ENCODE results near the gene CACNA2D1.

Gene CACNA2D1

GRCh38 chr7:82194016-82194643 lies 249.4 kb downstream of the CACNA2D1 start:
- TF ChIP-seq RAD21 (IDR thresholded peaks at IDR 0.05; ENCODE audit: low read depth), result no peak
- no peak for TF ChIP-seq TAF1 (IDR thresholded peaks at IDR 0.05; ENCODE audit: low read depth)
- TF ChIP-seq CEBPB (IDR thresholded peaks at IDR 0.05), result no peak
- TF ChIP-seq TEAD4 (IDR thresholded peaks at IDR 0.05), result no peak
- TF ChIP-seq FOXM1 (IDR thresholded peaks at IDR 0.05; ENCODE audit: borderline replicate concordance, low read depth), result no peak
- no peak for TF ChIP-seq ZBTB7A (IDR thresholded peaks at IDR 0.05; ENCODE audit: low read depth)
- no peak for TF ChIP-seq EP300 (IDR thresholded peaks at IDR 0.05; ENCODE audit: borderline replicate concordance)
- TF ChIP-seq MAX (IDR thresholded peaks at IDR 0.05), result no peak

DNA sequence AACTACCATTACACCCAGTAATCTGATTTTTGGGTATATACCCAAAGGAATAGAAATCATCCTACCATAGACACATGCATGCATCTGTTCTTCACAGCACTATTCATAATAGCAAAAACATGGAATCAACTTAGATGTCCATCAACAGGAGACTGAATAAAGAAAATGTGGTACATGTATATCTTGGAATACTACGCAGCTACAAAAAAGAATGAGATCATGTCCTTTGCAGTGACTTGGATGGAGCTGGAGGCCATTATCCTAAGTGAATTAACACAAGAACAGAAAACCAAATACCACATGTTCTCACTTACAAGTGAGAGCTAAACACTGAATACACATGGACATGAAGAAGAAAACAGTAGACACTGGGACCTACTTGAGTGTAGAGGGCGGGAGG lies 254.9 kb downstream of the CACNA2D1 start:
- no peak for TF ChIP-seq ZBTB7A (IDR thresholded peaks at IDR 0.05; ENCODE audit: low read depth)

DNA sequence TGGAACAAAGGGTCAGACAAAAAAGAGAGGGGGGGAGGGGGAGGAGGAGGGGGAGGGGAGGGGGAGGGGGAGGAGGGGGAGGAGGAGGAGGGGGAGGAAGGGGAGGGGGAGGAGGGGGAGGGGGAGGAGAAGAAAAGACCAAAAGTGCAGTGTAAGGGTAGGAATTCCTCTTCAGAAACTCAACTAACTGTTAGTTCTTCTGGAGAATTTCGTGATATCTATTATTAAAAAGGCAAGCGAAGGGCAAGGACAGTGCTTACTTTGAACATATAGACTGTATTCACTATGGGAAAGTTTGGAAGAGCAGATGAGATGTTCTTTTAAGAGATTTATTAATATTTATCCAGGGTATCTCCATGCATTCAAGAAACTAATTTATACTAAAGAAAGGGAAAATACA lies 258.1 kb downstream of the CACNA2D1 start:
- no peak for TF ChIP-seq TEAD4 (IDR thresholded peaks at IDR 0.05)
- no peak for TF ChIP-seq EP300 (IDR thresholded peaks at IDR 0.05; ENCODE audit: borderline replicate concordance)
- no peak for TF ChIP-seq MAX (IDR thresholded peaks at IDR 0.05)
- TF ChIP-seq ZBTB7A (IDR thresholded peaks at IDR 0.05; ENCODE audit: low read depth), result no peak
- no peak for TF ChIP-seq TCF12 (IDR thresholded peaks at IDR 0.05; ENCODE audit: low read depth)
- TF ChIP-seq CREB1 (IDR thresholded peaks at IDR 0.05; ENCODE audit: low read depth), result no peak
- TF ChIP-seq, protein P1, sequence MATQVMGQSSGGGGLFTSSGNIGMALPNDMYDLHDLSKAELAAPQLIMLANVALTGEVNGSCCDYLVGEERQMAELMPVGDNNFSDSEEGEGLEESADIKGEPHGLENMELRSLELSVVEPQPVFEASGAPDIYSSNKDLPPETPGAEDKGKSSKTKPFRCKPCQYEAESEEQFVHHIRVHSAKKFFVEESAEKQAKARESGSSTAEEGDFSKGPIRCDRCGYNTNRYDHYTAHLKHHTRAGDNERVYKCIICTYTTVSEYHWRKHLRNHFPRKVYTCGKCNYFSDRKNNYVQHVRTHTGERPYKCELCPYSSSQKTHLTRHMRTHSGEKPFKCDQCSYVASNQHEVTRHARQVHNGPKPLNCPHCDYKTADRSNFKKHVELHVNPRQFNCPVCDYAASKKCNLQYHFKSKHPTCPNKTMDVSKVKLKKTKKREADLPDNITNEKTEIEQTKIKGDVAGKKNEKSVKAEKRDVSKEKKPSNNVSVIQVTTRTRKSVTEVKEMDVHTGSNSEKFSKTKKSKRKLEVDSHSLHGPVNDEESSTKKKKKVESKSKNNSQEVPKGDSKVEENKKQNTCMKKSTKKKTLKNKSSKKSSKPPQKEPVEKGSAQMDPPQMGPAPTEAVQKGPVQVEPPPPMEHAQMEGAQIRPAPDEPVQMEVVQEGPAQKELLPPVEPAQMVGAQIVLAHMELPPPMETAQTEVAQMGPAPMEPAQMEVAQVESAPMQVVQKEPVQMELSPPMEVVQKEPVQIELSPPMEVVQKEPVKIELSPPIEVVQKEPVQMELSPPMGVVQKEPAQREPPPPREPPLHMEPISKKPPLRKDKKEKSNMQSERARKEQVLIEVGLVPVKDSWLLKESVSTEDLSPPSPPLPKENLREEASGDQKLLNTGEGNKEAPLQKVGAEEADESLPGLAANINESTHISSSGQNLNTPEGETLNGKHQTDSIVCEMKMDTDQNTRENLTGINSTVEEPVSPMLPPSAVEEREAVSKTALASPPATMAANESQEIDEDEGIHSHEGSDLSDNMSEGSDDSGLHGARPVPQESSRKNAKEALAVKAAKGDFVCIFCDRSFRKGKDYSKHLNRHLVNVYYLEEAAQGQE (IDR thresholded peaks at IDR 0.05; ENCODE audit: low read depth), result no peak
- no peak for TF ChIP-seq FOXM1 (IDR thresholded peaks at IDR 0.05; ENCODE audit: borderline replicate concordance, low read depth)
- no peak for TF ChIP-seq RAD21 (IDR thresholded peaks at IDR 0.05; ENCODE audit: low read depth)

DNA sequence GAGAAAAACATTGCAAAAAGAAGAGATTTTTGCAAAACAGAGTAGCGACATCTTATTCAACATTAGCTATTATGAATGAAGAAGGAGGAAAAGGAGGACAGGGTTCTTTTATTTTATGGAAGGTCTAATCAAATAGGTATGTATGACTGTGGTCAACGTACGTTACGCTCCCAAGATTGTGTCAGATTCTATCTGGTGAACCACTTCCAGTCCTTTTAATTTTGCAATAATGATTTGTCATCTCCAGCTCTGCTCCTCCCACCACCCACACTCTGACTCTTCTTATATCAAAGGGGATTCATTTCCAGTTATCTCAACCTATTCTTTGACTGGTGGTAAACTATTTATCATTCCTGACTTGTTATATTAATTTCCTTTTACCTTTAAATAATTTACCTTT lies 259.9 kb downstream of the CACNA2D1 start:
- no peak for TF ChIP-seq FOXM1 (IDR thresholded peaks at IDR 0.05; ENCODE audit: borderline replicate concordance, low read depth)
- no peak for TF ChIP-seq RAD21 (IDR thresholded peaks at IDR 0.05; ENCODE audit: low read depth)
- TF ChIP-seq TEAD4 (IDR thresholded peaks at IDR 0.05), result no peak
- TF ChIP-seq, protein P1 (IDR thresholded peaks at IDR 0.05; ENCODE audit: low read depth), result no peak
- no peak for TF ChIP-seq YY1 (IDR thresholded peaks at IDR 0.05; ENCODE audit: low read depth)
- no peak for TF ChIP-seq TAF1 (IDR thresholded peaks at IDR 0.05; ENCODE audit: low read depth)
- no peak for TF ChIP-seq USF1 (IDR thresholded peaks at IDR 0.05)
- no peak for TF ChIP-seq MAX (IDR thresholded peaks at IDR 0.05)
- no peak for TF ChIP-seq EP300 (IDR thresholded peaks at IDR 0.05; ENCODE audit: borderline replicate concordance)
- no peak for TF ChIP-seq EGR1 (IDR thresholded peaks at IDR 0.05)
- no peak for TF ChIP-seq CREB1 (IDR thresholded peaks at IDR 0.05; ENCODE audit: low read depth)
- no peak for TF ChIP-seq ZBTB7A (IDR thresholded peaks at IDR 0.05; ENCODE audit: low read depth)
- TF ChIP-seq NFIC (IDR thresholded peaks at IDR 0.05), result no peak
- no peak for TF ChIP-seq CEBPB (IDR thresholded peaks at IDR 0.05)
- TF ChIP-seq TCF12 (IDR thresholded peaks at IDR 0.05; ENCODE audit: low read depth), result no peak

- no peak for TF ChIP-seq CEBPB (IDR thresholded peaks at IDR 0.05)
- TF ChIP-seq NFIC (IDR thresholded peaks at IDR 0.05), result no peak
- no peak for TF ChIP-seq FOXM1 (IDR thresholded peaks at IDR 0.05; ENCODE audit: borderline replicate concordance, low read depth)
- no peak for TF ChIP-seq TCF12 (IDR thresholded peaks at IDR 0.05; ENCODE audit: low read depth)
- TF ChIP-seq TEAD4 (IDR thresholded peaks at IDR 0.05), result no peak
- no peak for TF ChIP-seq ZBTB7A (IDR thresholded peaks at IDR 0.05; ENCODE audit: low read depth)
- no peak for TF ChIP-seq CREB1 (IDR thresholded peaks at IDR 0.05; ENCODE audit: low read depth)
- TF ChIP-seq EP300 (IDR thresholded peaks at IDR 0.05; ENCODE audit: borderline replicate concordance), result no peak
- TF ChIP-seq TAF1 (IDR thresholded peaks at IDR 0.05; ENCODE audit: low read depth), result no peak
- no peak for TF ChIP-seq EGR1 (IDR thresholded peaks at IDR 0.05)
- TF ChIP-seq USF1 (IDR thresholded peaks at IDR 0.05), result no peak
- no peak for TF ChIP-seq MAX (IDR thresholded peaks at IDR 0.05)
- no peak for TF ChIP-seq RAD21 (IDR thresholded peaks at IDR 0.05; ENCODE audit: low read depth)
- TF ChIP-seq YY1 (IDR thresholded peaks at IDR 0.05; ENCODE audit: low read depth), result no peak
- TF ChIP-seq, protein P1 (IDR thresholded peaks at IDR 0.05; ENCODE audit: low read depth), result no peak
Measured at GRCh38 chr7:82179311-82179710, 264.3 kb downstream of the CACNA2D1 start.

Measured in Ishikawa (cell line).